Dedifferentiated amniotic fluid mesenchymal stem cell (primary cell): Measurements from ENCODE around the gene GTF2IRD1.
"Not testable (repeated sequence)": the region's sequence is repeated elsewhere in the genome, so short reads cannot be mapped to it uniquely, and the experiment has no call there.

Experiments used
- DNase-seq: peaks from one replicate; pipeline ENCODE4 v3.0.0-alpha.2; 2016; ENCODE audit errors: extremely low spot score

Gene GTF2IRD1

DNA sequence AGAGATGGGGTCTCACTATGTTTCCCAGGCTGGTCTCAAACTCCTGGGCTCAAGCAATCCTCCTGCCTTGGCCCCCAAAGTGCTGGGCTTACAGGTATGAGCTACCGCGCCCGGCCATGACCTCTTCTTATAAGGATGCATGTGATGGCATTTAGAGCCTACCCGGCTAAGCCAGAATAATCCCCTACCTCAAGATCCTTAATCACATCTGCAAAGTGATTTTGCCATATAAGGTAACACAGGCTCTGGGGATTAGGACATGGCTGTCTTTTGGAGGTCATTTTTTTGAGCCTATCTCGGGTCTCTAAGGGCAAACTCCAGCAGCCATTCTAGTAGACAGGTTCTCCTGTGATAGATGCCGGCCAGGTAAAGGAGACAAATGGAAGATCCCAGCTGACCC is 39.6 kb downstream of the GTF2IRD1 start:
- no peak for DNase-seq

- no peak for DNase-seq
Observed at GRCh38 chr7:74494076-74494548, 40.4 kb downstream of the GTF2IRD1 start.

GRCh38 chr7:74495112-74496086 is 41.7 kb downstream of the GTF2IRD1 start:
- DNase-seq: no peak

DNA sequence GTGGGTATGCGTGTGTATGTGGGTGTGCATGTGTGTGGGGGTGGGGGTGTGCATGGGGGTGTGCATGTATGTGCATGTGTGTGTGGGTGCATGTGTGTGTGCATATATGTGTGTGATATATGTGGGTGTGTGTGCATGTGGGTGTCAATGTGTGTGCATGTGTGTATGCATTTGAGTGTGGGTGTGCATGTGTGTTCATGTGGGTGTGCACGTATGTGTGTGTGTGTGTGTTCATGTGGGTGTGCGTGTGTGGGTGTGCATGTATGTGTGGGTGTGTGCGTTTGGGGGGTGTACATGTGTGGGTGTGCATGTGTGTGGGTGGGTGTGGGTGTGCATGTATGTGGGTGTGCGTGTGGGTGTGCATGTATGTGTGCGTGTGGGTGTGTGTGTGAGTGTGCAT is 42.6 kb downstream of the GTF2IRD1 start:
- DNase-seq: no peak

- DNase-seq: not testable (repeated sequence)
Observed at GRCh38 chr7:74496773-74497172, 43.1 kb downstream of the GTF2IRD1 start.

- DNase-seq: no peak
Observed at GRCh38 chr7:74498354-74498753, 44.6 kb downstream of the GTF2IRD1 start.

DNA sequence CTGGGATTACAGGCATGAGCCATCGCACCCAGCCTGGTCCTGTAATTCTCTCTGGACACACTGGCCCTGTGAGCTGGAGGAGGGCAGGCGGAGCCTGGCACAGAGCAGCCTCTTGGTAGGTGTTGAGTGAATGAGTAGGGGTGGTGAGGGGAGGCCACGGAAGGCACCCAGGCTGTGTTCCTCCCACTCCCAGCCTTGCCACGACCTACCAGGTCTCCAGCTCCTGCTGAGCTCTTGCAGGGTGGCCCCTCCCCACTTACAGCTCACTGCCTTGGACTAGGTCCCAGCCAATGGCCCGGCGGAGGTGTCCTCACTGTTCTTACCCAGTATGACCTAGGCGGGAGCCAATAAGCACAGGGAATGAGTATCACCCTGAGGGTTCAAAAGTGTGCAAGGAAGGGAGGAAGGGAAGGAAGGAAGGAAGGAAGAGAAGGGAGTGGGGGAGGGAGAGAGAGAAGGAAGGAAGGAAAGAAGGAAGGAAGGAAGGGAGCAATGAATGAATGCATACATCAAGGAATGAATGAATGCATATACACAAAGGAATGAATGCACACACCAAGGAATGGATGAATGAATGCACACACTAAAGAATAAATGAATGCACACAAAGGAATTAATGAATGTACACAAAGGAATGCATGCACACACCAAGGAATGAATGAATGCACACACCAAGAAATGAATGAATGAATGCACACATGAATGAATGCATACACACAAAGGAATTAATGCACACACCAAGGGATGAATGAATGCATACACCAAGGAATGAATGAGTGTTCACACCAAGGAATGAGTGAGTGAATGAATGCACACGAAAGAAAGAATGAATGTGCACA is 45.5 kb downstream of the GTF2IRD1 start:
- no peak for DNase-seq

GRCh38 chr7:74499835-74500388 is 46.2 kb downstream of the GTF2IRD1 start:
- DNase-seq: no peak

DNA sequence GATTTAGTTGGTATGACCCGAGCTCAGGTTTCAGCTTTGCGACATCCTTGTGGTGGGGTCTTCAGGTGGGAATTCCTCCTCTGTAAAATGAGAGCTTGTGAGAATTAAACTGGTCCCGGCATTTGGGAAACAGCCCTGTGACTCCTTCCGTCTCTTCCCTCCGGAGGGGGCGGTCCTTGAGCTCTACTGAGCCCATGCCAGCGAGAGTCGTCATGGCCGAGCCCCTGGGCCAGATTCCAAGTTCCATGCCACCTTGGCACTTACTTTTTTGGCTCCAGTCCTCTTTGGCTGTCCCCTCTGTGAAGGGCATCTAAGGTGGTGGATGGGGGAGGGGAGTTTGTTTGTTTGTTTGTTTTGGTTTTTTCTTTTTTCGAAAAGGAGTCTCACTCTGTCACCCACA is 47.6 kb downstream of the GTF2IRD1 start:
- DNase-seq: no peak

DNA sequence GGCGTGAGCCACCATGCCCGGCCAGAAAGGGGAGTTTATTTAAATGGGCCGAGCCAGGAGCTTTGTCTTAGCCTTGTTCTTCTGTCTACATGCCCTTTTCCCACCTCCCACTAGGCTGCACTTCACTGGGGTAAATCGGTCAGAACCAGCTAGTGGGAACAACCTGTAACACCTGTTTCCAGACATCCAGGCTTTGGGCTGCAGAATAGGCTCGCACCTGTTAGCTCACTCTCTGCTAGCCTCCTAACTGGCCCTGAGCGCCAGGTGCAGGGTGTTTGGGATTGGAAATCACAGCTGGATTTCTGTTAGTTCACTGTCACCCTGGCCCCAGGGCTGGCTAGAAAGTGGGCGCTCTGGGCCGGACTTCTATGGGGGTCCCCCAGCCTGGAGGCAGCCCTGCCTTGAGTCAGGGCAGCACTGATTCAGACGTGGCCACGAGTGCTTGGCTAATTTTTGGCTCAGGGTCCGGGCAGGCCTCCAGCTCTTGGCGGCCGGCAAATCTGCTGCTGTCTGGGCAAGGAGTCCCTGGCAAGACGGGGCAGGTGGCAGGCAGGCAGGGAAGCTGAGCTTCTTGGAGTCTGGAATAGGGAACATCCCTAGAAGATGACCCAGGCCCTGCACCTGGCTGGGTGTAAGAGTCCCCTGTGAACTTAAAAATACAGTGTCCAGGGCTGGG is 48.6 kb downstream of the GTF2IRD1 start:
- no peak for DNase-seq

DNA sequence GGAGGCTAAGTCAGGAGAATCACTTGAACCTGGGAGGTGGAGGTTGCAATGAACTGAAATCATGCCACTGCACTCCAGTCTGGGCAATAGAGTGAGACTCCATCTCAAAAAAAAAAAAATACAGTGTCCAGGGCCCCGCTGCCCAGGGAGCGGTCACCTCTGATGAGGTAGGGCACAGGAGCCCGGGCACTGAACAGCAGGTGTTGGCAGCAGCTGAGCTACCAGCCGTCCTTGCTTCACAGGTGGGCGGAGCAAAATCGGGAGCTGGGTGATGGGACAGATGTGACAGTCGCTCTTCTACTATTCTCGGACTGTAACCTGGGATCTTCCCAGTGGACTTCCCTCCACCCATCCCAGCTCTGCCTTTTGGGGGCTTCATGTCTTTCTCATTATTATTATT is 49.4 kb downstream of the GTF2IRD1 start:
- no peak for DNase-seq

DNA sequence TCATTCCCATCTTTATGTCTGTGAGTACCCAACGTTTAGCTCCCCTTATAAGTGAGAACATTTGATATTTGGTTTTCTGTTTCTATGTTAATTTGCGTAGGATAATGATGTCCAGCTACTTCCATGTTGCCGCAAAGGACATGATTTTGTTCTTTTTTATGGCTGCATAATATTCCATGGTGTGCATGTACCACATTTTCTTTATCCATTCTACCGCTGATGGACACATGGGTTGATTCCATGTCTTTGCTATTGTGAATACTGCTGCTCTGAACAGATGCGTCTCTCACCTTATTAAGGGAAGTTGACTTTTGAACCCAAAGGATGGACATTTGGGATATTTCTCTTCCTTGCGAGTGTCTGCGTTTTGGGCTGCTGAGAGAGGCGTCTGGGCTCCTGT is 50.2 kb downstream of the GTF2IRD1 start:
- no peak for DNase-seq

- no peak for DNase-seq
Observed at GRCh38 chr7:74505471-74506324, 52.0 kb downstream of the GTF2IRD1 start.

DNA sequence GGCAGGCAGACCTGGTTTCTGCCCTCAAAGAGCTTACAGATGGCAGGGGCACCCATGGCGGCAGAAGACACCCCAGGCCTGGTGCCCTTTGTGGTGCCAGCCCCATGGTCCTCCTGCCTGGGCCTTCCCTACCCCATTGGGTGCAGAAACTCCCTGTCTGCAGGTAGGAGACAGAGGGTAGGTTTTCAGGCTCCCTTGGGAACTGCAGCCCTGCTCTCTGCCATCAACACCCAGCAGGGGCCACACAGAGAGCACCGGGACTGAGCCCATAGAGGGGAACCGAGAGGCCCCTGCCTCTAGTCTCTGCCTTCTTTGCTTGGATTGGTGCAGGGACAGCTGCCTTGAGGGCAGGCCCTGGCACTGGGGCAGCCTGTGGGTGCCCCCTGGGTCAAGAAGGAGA is 52.6 kb downstream of the GTF2IRD1 start:
- no peak for DNase-seq

GRCh38 chr7:74507538-74508319 is 54.0 kb downstream of the GTF2IRD1 start:
- no peak for DNase-seq

GRCh38 chr7:74509453-74509852 is 55.7 kb downstream of the GTF2IRD1 start:
- not testable (repeated sequence) for DNase-seq

- no peak for DNase-seq
Observed at GRCh38 chr7:74511345-74511744, 57.6 kb downstream of the GTF2IRD1 start.

GRCh38 chr7:74512762-74513161 is 59.1 kb downstream of the GTF2IRD1 start:
- DNase-seq: no peak

DNA sequence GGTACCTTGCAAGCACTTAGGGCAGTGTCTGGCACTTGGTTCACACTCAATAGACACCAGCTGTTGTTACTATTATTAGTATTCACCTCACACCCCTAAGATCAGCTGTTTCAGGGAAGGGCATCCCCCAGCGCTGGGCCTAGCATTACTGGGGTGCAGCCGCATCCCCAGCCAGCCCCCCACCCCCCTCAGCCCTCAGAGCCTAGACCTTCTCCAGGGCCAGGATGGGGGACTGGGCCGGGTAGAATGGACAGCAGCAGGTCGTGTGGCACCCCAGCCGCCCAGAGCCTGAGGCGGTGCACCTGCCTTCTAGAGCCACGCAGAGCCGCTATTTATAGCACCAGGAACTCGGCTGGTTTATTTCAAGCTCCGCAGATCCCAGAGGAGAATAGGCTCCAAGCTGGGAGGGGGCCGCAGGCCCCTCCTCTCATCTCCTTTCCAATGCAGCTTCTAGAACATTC is 60.5 kb downstream of the GTF2IRD1 start:
- DNase-seq: no peak

GRCh38 chr7:74515276-74515675 is 61.6 kb downstream of the GTF2IRD1 start:
- no peak for DNase-seq
